Measurements from ENCODE around the gene HNF1B.

HNF1B gene

DNA sequence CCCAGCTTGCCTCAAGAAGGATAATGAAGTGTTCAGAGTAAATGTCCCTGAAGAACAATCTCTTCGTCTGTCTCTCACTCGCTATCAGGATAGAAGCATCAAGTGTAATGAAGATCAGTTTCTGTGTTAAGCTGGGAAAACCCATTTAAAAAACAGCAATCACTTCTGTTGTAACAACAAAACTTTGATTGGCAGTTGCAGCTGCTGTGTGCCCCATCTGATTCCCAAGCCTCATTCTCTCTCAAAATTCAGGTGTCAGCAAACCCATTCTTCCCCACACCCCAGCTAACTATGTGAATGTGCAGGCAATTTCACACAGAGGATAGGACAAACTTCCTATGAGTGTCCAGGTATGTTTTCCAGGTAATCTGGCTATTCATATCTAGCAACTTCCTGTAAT, 2.4 kb upstream of the HNF1B start:
- Histone ChIP-seq H3K27me3 (ENCODE audit: insufficient read depth, low read depth, severe bottlenecking) (no peaks in the 10 kb centered on the region), H3K4me3 (ENCODE audit: low read depth, low read length) (no peak overlapping the region), H3K27ac (no peak overlapping the region), H3K36me3 (no peaks in the 10 kb centered on the region), H3K9me3 (ENCODE audit: severe bottlenecking) (no peaks in the 10 kb centered on the region)
- no peak for DNase-seq
- no peak for TF ChIP-seq CTCF (IDR thresholded peaks at IDR 0.05; ENCODE audit: low read depth, low read length)

DNA sequence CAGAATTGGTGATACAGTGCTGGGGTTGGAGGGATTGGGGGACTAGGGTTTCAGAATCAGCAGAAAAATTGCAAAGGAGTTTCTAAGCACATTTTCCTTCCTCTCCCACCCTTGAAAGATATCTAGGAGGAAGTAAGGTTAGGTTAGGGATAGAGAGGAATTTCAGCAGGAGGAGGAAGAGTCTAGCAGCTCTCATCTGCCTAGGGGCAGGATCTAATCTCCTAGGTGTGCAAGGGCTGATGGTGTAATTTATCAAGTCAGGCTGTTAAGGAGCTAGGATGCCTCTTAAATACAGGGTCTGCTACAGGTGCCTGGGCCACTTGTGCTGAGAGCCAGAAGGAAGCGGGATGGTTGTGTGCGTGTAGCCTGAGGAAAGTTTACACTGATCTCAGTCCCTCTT, 1.8 kb upstream of the HNF1B start:
- H3K9me3 ChIP-seq (ENCODE audit: severe bottlenecking), result no peaks in the 10 kb centered on the region
- H3K27ac ChIP-seq, result no peak overlapping the region
- no peaks in the 10 kb centered on the region for H3K36me3 ChIP-seq
- TF ChIP-seq CTCF (IDR thresholded peaks at IDR 0.05; ENCODE audit: low read depth, low read length), result no peak
- no peak overlapping the region for H3K4me3 ChIP-seq (ENCODE audit: low read depth, low read length)
- no peaks in the 10 kb centered on the region for H3K27me3 ChIP-seq (ENCODE audit: insufficient read depth, low read depth, severe bottlenecking)
- DNase-seq, result no peak

DNA sequence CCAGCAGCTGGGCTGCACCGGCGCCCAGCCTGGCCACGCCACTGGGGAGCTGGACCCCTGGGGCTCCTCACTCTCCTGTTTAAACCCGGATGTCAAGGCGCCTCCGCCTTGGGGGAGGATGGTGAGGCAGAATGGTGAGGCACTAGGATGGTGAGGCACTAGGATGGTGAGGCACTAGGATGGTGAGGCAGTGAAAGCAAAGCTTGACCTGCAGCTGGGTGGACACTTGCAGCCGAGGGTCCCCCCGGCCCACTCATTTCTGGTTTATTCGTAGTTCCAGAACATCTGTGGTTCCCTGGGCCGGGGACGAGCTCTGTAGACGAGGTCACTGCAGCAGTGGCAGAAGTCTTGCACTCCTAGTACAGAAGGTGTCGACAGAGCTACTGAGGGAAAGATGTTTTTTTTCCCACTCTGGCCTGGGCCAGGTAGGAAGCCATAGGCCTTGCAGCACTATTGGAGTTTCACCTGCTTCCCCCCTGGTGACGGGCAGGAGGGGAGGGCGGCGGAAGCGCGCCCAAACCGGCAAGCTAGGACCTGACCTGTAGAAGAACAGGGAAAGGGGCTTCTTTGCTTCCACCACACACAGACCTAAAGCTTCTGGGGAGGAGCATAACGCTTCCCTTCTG, 1.1 kb upstream of the HNF1B start:
- Histone ChIP-seq H3K9me3 (ENCODE audit: severe bottlenecking) (no peaks in the 10 kb centered on the region), H3K4me3 (ENCODE audit: low read depth, low read length) (no peak overlapping the region), H3K27me3 (ENCODE audit: insufficient read depth, low read depth, severe bottlenecking) (no peaks in the 10 kb centered on the region), H3K27ac (no peak overlapping the region), H3K36me3 (no peaks in the 10 kb centered on the region)
- DNase-seq, result no peak
- no peak for TF ChIP-seq CTCF (IDR thresholded peaks at IDR 0.05; ENCODE audit: low read depth, low read length)

DNA sequence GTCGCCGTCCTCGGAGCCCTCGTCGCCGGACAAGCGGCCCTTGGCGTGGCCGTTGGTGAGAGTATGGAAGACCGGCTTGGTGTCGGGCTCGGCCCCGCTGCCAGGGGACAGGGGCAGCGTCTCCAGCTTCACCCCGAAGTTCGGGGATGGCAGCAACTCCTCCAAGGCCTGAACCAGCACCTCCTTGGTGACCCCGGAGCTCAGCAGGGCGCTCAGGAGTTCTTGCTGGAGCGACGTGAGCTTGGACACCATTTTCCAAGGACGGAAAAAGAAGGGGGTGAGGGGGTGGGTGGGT, 279 bp downstream of the HNF1B start:
- H3K27me3 ChIP-seq (ENCODE audit: insufficient read depth, low read depth, severe bottlenecking), result no peaks in the 10 kb centered on the region
- TF ChIP-seq CTCF (IDR thresholded peaks at IDR 0.05; ENCODE audit: low read depth, low read length), result no peak
- H3K27ac ChIP-seq, result no peak overlapping the region
- no peak overlapping the region for H3K4me3 ChIP-seq (ENCODE audit: low read depth, low read length)
- H3K9me3 ChIP-seq (ENCODE audit: severe bottlenecking), result no peaks in the 10 kb centered on the region
- DNase-seq, result no peak
- H3K36me3 ChIP-seq, result no peaks in the 10 kb centered on the region

DNA sequence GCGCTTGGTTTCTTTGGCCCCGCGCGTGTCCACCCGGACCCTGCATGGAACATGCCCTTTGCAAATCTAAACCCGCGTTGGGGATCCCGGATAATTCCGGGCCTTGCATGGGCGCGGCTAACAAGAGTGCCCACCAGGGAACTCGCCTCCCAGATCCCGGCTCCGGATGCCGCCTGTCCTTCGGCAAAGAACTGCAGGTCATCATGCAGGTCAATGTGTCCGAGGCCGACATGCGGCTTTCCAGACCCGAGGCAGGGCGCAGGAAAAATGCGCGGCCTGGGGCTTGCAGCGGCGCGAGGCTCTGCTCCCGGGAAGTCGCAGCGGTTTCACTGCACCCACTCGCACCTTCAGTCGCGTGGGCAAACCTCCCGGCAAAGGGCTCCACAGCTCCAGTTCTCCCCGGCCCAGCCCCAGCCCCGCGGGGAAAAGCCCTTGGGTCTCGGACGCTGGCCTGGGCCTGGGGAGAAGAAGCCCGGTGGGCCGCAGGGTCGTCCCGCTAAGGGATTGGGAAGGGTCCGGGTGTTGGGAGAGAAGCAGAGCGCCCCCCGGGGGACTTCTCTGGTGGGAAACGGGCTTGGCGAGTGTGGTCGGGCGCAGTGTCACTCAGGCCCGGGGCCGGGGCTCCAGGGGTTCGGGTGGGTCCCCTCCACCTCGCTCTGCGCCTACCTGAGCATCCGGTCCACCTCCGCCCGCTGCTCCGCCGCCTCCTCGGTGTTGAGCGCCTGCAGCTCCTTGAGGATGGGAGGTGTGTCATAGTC, 805 bp downstream of the HNF1B start:
- H3K4me3 ChIP-seq (ENCODE audit: low read depth, low read length), result no peak overlapping the region
- no peaks in the 10 kb centered on the region for H3K9me3 ChIP-seq (ENCODE audit: severe bottlenecking)
- H3K36me3 ChIP-seq, result no peaks in the 10 kb centered on the region
- no peak for DNase-seq
- no peaks in the 10 kb centered on the region for H3K27me3 ChIP-seq (ENCODE audit: insufficient read depth, low read depth, severe bottlenecking)
- no peak for TF ChIP-seq CTCF (IDR thresholded peaks at IDR 0.05; ENCODE audit: low read depth, low read length)
- H3K27ac ChIP-seq, result no peak overlapping the region

GRCh38 chr17:37743612-37743874, 1.3 kb downstream of the HNF1B start:
- no peak for TF ChIP-seq CTCF (IDR thresholded peaks at IDR 0.05; ENCODE audit: low read depth, low read length)
- H3K27ac ChIP-seq, result no peak overlapping the region
- no peaks in the 10 kb centered on the region for H3K9me3 ChIP-seq (ENCODE audit: severe bottlenecking)
- DNase-seq, result no peak
- no peaks in the 10 kb centered on the region for H3K27me3 ChIP-seq (ENCODE audit: insufficient read depth, low read depth, severe bottlenecking)
- no peaks in the 10 kb centered on the region for H3K36me3 ChIP-seq
- H3K4me3 ChIP-seq (ENCODE audit: low read depth, low read length), result no peak overlapping the region
